ENCODE results near the gene RPL36AL. TPM values are rescaled to one million over a fixed set of nuclear protein-coding genes. Genes with fewer than 3 reads are reported as not detected.

RPL36AL gene
- total RNA-seq, 1 experiment from 2014 or later = 207 TPM

- Histone ChIP-seq H2BK12ac (ENCODE audit: insufficient read length, low read depth, low read length) (no peak overlapping the region), H3K79me1 (ENCODE audit: insufficient read depth, low read depth, low read length, poor library complexity, severe bottlenecking) (peaks cover 8% of the 10 kb centered on the region), H2BK20ac (ENCODE audit: low read depth, low read length, poor library complexity, severe bottlenecking) (no peak overlapping the region), H3K79me2 (ENCODE audit: insufficient read depth, low read length) (peaks cover 12% of the 10 kb centered on the region; the same call in 1 of the 2 replicates), H3K18ac (ENCODE audit: insufficient read length, low read depth, low read length) (no peak overlapping the region), H2BK120ac (ENCODE audit: low read depth, low read length, poor library complexity, severe bottlenecking) (no peak overlapping the region), H3K9me3 (ENCODE audit: control insufficient read depth, low read depth, low read length) (no peaks in the 10 kb centered on the region), H4K20me1 (ENCODE audit: control insufficient read depth, insufficient read depth, insufficient read length) (no peaks in the 10 kb centered on the region), H3K56ac (ENCODE audit: insufficient read length, low read depth, low read length) (no peak overlapping the region), H3K14ac (ENCODE audit: insufficient read depth, low read length) (no peak overlapping the region), H3K23ac (ENCODE audit: insufficient read length, low read depth, low read length) (no peak overlapping the region), H4K5ac (ENCODE audit: insufficient read length, low read depth, low read length) (no peak overlapping the region), H3K27me3 (ENCODE audit: insufficient read depth, low read length) (no peaks in the 10 kb centered on the region), H3K9ac (ENCODE audit: extremely low read depth, insufficient read length, low read length) (no peak overlapping the region), H4K8ac (replicated peaks; ENCODE audit: insufficient read length, low read depth, low read length) (no peak overlapping the region), H3K27ac (ENCODE audit: insufficient read length, low read depth, low read length) (no peak overlapping the region), H3K4me1 (ENCODE audit: insufficient read depth, low read length) (no peaks in the 10 kb centered on the region; the same call in 1 of the 2 replicates), H4K91ac (ENCODE audit: insufficient read length, low read depth, low read length) (no peak overlapping the region), H3K23me2 (ENCODE audit: insufficient read length, low read depth, low read length, poor library complexity, severe bottlenecking) (peaks cover 7% of the 10 kb centered on the region), H2AFZ (ENCODE audit: low read length) (no peak overlapping the region), H2AK5ac (ENCODE audit: insufficient read length, low read length) (no peak overlapping the region), H3K4ac (ENCODE audit: low read depth, low read length) (no peak overlapping the region), H2BK5ac (ENCODE audit: insufficient read length, low read length) (no peak overlapping the region), H2BK15ac (ENCODE audit: low read depth, low read length) (no peak overlapping the region), H3K4me2 (ENCODE audit: insufficient read depth, insufficient read length, low read length) (no peak overlapping the region), H3T11ph (ENCODE audit: low read length) (no peak overlapping the region)
- WGBS (ENCODE audit: extremely low coverage, insufficient read length, low lambda C conversion rate) = no CpG with 5 or more reads among the region's 1 CpG
- Mint-ChIP-seq H3K27me3 (ENCODE audit: low read depth) (no peaks in the 10 kb centered on the region), H3K4me3 (peak overlapping the region; percentile 12 to 52; a peak in 3 of 5 replicates), H3K27ac (peak overlapping the region in 1 of 3 experiments; percentile 35; a peak in 2 of 7 replicates), H3K36me3 (ENCODE audit: insufficient read depth in 1 of 3, low read depth in 3 of 3) (peaks cover 21 to 53% (median 23%) of the 10 kb centered on the region in 3 experiments), H3K9me3 (peaks cover 0 to 3% of the 10 kb centered on the region in 2 experiments; a peak in 1 of 5 replicates), H3K4me1 (peaks cover 6 to 24% of the 10 kb centered on the region in 2 experiments)
- no peak for DNase-seq
- TF ChIP-seq CTCF (conservative IDR thresholded peaks at IDR 0.05) = no peak
These were observed 16.4 kb upstream of the RPL36AL start for GRCh38 chr14:49636866-49637265.
